ENCODE measurements around the gene DTNB.
"Not testable (repeated sequence)": the region's sequence is repeated elsewhere in the genome, so short reads cannot be mapped to it uniquely, and the experiment has no call there.

The DTNB gene

GRCh38 chr2:25411281-25411680 lies 262.1 kb downstream of the DTNB start:
- no peak for DNase-seq

- DNase-seq = no peak
These were observed 263.0 kb downstream of the DTNB start for GRCh38 chr2:25410370-25410769.

DNA sequence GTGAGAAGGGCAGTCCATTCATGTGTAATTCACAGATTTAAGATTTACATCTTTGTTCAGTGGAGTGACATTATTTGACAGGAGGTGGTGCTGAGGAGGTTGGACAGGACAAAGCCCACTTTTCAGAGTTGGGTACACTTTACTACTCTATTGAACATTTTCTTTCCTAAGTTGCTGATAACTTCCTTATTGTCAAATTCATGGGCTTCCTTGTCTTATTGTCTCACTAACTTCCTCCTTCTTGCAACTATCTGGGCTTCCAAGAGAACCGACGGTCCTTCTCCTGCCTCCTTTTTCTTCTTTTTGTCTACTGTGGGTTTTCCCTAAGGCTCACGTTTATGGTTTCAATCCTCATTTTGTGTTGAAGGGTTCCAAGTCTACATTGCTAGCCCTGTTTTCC lies 263.9 kb downstream of the DTNB start:
- no peak for DNase-seq

DNA sequence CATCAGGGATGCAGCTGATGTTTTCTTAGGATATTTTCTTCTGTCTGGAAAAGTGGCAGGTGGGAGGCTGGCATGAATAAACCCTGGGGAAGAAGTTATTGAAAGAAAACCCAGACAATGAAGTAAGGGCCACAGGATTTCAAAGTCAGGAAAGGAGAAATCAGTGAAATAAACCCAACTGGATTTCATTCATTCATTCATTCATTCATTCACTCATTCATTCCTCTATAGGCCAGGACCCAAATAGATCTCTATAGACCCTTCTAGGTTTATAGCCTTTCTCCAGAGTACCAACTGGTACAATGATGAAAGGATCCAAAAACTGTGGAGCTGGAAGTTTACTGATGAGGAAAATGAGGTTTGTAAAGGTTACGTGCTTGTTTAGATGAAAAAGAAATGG lies 264.3 kb downstream of the DTNB start:
- no peak for DNase-seq

DNA sequence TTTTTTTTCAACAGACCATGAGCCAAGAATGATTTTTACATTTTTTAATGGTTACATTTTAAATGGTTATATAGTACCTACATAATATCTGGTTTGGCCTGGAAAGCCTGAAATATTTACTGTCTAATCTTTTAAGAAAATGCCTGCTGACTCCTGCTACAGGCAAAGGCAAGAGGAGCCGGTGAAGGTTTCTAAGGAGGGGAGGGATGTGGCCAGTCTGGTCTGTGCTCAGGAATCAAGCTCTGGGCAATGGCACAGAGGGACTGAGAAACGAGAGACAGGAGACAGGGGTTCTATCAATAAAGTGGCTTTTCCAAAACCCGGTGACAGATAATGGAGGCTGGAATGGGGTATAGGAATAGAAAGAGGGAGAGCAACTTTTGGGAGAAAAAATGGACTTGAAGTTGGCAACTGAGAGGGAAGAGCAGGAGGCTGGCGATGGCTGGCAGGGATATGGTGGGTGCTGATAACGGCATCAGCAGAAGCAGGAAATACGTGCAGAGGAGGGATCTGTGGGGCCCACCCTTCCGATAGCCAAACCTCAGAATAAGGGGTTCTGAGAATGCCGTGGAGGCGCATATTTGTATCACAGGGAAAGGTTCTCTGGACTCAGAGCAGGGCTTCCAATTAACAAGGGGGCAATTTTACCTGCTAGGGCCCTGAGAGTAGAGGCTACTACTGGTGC lies 267.6 kb downstream of the DTNB start:
- no peak for DNase-seq

GRCh38 chr2:25403120-25403760 lies 270.1 kb downstream of the DTNB start:
- not testable (repeated sequence) for DNase-seq

GRCh38 chr2:25402477-25402876 lies 270.9 kb downstream of the DTNB start:
- no peak for DNase-seq

- DNase-seq = no peak
These were observed 271.9 kb downstream of the DTNB start for GRCh38 chr2:25401307-25402026.

GRCh38 chr2:25400576-25401216 lies 272.7 kb downstream of the DTNB start:
- DNase-seq = no peak

DNA sequence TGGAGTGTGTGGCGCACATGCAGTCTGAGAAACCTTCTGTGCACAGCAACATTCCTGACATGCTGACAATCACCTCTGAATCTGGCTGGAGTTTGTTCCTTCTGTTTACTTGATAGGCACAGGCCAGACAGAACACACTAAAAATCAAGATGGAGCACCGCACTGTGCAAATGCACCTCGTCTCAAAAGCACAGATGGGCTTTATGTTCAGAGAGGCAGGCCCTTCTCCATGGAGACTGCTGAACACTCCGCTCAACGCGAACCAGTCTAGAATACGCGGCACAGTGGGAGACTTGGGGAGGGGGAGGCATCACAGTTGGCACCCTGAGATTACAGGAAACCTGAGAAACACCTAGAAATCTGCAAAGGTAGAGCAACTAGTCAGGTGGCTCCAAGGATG lies 273.2 kb downstream of the DTNB start:
- no peak for DNase-seq

- no peak for DNase-seq
These were observed 274.8 kb downstream of the DTNB start for GRCh38 chr2:25398534-25398933.

DNA sequence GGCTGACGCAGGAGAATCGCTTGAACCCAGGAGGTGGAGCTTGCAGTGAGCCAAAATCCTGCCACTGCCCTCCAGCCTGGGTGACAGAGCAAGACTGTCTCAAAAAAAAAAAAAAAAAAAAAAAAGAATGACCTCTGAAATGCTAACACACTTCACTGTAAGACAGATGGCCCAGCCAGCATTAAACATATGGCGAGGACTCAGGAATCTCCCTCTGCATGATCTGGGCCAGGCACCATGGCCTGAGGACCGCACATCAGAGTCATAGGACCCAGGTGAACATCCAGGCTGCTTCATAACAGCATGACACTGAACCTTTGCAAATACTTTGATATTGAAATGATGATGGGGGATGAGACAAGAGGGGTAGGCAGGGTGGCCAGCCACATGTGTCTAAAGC lies 275.6 kb downstream of the DTNB start:
- no peak for DNase-seq

GRCh38 chr2:25389161-25389560 lies 284.2 kb downstream of the DTNB start:
- DNase-seq = no peak

DNA sequence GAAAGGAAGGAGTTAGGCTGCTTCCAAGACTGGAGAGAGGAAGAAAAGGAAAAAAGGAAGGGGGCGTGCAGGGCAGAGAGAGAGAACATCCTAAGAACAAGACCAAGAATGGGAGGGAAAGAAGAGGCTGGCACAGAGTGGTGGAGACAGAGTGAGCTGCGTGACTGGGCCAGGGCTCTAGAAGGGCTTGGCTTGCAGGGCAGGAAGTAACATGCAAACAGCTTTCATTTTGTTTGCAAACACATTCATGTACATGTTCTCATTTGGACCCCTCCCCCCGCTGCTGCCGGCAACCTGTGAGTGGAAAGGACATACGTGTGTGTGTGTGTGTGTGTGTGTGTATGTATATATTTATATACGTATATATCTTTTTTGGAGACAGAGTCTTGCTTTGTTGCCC lies 284.9 kb downstream of the DTNB start:
- no peak for DNase-seq

- DNase-seq = no peak
These were observed 285.4 kb downstream of the DTNB start for GRCh38 chr2:25387876-25388449.

DNA sequence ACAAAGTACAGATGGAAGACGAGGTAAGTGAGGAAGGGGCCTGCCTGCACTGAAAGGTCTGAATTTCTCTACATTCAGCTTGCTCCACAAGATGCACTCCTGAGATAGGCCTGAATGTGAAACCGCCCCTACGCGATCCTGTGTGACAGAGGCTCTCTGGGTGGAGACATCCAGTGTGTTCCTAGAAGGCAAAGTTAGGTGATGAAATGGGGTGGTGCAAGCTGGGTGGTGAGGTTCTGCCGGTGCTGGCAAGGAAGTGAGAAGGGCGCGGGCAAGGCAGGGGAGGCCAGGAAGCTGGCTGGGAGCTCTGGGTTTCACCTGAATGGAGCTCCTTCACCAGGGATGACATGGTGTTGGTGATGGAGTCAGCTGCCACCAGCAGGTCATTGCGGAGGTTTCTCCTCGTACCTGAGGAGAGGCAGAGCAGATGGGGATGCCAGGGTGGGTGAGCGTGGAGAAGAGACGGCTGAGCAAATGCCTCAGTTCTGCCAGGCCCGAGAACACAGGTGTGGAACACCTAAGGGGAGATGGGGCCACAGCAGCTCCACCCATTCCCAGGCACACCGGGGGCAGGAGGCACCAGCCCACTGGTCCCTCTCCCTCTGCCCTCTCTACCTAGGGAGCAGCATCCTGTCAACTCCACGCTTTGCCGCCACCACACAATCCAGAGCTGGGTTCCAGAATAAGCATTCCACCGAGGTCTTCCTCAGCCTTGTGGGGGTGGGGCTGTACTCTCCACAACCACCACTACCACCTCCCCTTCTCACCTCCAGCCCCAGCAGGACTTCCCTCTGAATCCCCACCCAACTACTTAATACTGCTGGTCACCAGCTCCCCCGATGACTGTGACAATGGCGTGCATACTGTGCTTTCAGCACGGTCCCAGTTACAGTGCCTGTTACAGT lies 286.2 kb downstream of the DTNB start:
- no peak for DNase-seq

GRCh38 chr2:25385910-25386309 lies 287.5 kb downstream of the DTNB start:
- no peak for DNase-seq

- DNase-seq = no peak
These were observed 289.6 kb downstream of the DTNB start for GRCh38 chr2:25383806-25384205.

- no peak for DNase-seq
These were observed 291.9 kb downstream of the DTNB start for GRCh38 chr2:25381502-25381901.

GRCh38 chr2:25380586-25381375 lies 292.6 kb downstream of the DTNB start:
- DNase-seq = no peak

- no peak for DNase-seq
These were observed 293.4 kb downstream of the DTNB start for GRCh38 chr2:25380023-25380422.
